Posterior vena cava (tissue), 2 donors: ENCODE measurements around the gene CAMSAP1. TPM values are rescaled to one million over a fixed set of nuclear protein-coding genes. Genes with fewer than 3 reads are reported as not detected.
A peak's percentile ranks its signal among the peaks of the same experiment; 100 is the strongest.
"Not testable (repeated sequence)": the region's sequence is repeated elsewhere in the genome, so short reads cannot be mapped to it uniquely, and the experiment has no call there.

Source experiments
- DNase-seq: peaks from one replicate; pipeline ENCODE4 v3.0.0-alpha.2; 2020; ENCODE audit warnings: low spot score
- intact Hi-C, 2 donors: fragments of 100-400 bp; cut with DNase I; formaldehyde crosslinking; loops; one replicate each; pipeline versions ENCODE4 v1.14.1 to v1.14.2; 2022 to 2023
- total RNA-seq, 2 donors: library from RNA; stranded (reverse); fragmentation: NEBNext Ultra II Directional; extraction: Animal tissue kit (Norgen Biotek cat#: 25700); gene quantifications; one replicate each; pipeline ENCODE4 v1.2.1, GENCODE V29; 2021
- donor health status: DM: yes; HTN: yes; CAD: no.
- donor health status: DM: yes; HTN: yes; CAD: no.

Gene CAMSAP1
- total RNA-seq, 2 donors from 2014 or later = 20.8 to 24.1 TPM

DNA sequence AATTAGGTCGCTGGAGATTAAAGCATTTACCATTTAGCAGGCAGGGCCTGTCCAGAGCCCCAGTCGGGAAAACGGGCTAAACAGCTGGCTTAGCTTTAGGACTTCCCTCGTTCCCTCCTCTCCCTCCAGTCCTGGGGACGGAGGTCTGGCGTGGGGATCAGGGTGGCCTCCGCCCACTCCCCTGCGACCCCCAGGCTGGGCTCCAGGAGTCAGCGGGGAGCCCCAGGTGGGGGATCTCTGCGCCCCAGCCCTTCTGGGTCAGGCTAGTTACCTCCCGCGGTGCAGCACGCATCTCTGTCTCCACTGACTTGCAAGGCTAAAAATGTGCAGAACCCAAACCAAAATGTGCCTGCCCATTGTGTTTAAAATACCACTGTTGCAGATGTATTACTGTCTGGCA is 16.2 kb upstream of the CAMSAP1 start:
- no peak for DNase-seq
- intact Hi-C loops = no loop called here

DNA sequence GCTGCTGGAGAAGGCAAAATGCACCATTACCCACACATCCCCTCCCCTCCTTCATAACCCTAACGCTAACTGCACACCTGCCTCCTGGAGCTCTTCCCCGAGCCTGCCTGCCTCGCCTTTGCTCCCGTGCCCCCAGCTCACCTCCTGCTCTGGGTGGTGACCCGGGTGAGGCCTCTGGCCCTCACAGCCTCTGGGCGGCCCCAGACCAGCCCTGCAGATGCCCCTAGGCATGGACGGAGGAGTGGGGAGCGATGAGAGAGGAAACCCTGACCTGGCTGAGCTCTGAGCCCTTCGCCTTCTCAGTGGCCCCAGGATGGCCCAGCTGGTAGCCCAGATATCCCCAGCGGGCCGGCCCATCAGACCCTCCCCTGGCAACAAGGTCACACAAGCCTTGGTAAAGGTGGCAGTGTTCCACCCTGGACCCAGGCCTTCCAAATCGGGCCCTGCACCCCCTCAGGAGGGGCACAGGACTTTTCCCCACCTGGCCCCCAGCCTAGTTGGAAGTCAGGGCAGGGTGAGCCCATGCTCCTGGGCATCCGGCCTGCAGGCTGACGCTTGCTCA is 14.5 kb upstream of the CAMSAP1 start:
- intact Hi-C loops = no loop called here
- DNase-seq = no peak

DNA sequence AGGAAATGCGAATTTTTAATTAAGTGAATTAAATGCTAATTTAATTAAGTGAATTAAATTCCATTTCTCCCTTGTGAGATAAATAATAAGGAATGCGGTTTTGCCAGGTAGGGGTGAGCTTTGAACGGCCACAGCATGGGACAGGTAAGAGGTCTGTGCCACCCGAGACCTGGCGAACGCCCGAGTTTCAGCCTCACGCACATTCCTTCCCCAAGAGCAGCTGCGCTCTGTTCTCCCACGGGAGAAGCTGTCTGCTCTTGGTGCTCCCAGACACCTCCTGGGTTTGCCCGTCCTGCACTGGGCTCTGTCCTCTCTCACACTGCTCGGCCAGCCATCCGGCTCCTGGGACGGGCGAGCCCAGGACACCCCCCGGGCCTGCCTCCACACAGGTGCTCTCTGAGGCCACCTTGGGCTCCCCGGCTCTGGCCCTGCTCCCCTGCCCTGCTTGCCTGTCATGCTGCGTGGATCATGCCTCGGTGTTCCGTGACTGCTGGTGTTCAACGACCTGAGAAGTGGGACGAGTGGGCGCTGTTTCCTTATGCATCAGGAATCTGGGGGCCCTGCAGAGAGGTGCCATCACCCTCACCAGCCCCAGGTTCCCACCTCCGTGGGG is 13.7 kb upstream of the CAMSAP1 start:
- DNase-seq = peak; percentile 44
- intact Hi-C loops = no loop called here

DNA sequence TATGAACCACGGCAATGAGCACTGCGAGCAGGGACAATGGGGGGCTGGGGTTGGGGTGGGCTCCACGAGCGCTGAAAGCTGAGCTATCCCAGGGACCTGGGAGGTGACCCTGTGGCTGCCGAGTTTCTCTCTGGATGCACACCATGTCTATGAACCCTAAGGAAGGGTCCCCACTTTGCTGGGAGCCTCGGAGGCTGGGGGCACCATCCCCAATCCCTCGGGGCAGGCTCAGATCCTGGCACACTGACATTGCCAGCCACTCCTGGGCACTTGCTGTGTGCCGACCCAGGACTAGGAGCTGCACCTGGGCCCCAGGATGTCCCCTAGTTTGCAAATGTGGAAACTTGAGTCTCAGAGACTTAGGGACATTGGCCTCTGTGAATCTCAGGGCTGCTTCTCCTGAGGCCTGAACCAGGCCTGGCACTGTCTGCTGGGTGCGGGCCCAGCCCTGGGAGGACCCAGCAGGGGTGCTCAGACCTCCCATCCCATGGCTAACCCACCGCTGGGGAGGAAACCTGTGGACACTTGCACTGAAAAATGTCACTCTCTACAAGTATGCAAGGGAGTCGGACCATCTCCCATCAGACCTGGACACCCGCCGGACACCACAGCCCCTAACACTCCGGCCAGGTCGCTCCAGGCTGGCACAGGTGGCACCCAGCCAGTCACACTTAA is 13.0 kb upstream of the CAMSAP1 start:
- DNase-seq = peak; percentile 46
- intact Hi-C loops = no loop called here

DNA sequence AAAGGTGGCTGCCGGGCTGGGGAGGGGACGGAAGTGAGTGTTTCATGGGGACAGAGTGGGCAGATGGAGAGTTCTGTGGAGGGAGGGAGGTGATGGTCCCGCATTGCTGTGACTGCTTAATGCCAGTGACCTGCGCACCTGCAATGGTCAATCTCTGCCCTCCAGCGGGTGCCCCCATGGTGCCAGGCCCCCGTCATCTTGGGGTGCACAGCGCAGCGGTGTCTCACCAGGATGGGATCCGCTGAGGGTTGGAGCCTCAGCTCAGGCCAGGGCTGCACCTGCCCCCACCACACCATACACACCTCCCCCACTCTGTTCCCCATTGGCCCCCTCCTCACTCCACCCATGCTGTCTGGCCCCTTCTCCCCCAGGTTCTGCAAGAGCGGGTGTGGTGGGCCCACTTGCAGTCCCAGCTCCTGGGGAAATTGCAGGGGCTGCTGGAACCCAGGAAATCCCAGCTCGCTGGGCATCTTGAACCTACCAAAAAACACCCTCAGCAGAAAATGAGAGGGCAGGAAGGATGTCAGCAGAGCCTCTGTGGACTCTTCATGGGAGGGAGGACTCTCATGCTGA is 12.1 kb upstream of the CAMSAP1 start:
- intact Hi-C loops = no loop called here
- peak; percentile 40 for DNase-seq

DNA sequence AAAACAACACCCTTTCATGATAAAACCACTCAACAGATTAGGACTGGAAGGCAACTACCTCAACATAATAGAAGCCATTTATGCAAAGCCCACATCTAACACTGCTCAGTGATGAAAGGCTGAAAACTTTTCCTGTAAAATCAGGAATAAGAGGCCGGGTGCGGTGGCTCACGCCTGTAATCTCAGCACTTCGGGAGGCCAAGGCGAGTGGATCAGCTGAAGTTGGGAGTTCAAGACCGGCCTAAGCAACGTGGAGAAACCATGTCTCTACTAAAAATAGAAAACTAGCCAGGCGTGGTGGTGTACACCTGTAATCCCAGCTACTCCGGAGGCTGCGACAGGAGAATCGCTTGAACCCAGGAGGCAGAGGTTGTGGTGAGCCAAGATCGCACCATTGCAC is 8.9 kb upstream of the CAMSAP1 start:
- peak; percentile 31 for DNase-seq
- intact Hi-C loops = not testable (repeated sequence)

DNA sequence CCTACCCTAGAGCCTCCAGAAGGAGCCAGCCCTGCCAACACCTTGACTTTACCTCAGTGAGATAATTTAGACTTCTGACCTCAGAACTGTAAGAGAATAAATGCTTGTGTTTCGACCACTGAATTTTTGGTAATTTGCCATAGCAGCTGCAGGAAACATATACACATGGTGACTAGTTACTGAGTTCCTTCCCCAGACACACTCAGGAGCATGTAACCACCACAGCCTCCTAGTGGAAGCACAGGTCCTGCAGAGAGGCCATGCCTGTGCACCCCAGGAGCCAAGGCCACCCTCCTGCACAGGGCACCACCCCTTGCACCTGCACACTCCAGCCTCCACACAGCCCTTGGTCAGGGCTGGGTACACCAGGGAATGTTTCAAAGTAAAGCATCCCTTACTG is 7.6 kb upstream of the CAMSAP1 start:
- DNase-seq = peak; percentile 64
- intact Hi-C loops = no loop called here

DNA sequence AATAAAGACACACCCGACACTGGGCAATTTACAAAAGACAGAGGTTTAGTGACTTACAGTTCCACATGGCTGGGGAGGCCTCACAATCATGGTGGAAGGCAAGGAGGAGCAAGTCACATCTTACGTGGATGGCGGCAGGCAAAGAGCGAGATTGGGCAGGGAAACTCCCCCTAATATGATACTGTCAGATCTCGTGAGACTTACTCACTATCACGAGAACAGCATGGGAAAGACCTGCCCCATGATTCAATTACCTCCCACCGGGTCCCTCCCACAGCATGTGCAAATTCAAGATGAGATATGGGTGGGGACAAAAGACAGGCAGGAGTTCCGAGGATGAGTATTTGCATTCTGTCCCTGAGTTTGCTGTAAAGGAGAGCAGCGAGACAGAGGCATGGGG is 3.9 kb upstream of the CAMSAP1 start:
- intact Hi-C loops, DNase-seq: not testable (repeated sequence)

DNA sequence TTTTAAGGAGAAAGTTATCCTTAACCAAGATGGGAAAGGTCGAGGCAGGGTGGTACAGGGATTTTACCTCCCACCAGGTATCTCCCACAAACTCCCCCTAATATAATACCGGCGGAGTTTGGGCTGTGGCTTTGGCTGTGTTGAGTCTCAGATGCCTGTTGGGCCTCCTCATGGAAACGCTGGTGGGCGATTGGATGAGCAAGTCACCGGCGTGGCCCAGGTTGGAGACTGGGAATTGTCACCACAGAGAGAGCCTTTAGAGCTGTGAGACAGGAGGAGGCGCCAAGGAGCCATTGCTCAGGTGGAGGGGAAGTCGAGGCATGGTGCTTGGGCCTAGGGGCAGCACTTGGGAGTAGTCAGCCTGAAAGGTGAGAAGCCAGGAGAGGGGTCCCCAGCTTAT is 3.4 kb upstream of the CAMSAP1 start:
- intact Hi-C loops = no loop called here
- DNase-seq = peak; percentile 69

DNA sequence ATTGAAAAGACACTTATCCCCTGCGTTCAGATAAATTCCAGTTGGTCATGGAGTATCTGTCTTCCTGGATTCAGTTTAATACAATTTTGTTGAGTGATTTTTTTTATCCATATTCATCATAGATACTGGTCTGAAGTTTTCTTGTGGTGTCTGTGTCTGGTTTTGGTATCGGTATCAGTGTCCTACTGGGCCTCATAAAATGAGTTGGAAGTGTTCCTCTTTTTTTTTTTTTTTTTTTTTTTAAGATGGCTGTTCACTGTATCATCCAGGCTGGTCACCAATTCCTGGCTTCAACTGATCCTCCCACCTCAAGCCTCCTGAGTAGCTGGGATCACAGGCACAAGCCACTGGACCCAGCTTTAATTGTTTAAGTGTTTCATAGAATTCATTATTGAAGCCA is 2.9 kb upstream of the CAMSAP1 start:
- intact Hi-C loops = no loop called here
- peak; percentile 4 for DNase-seq

DNA sequence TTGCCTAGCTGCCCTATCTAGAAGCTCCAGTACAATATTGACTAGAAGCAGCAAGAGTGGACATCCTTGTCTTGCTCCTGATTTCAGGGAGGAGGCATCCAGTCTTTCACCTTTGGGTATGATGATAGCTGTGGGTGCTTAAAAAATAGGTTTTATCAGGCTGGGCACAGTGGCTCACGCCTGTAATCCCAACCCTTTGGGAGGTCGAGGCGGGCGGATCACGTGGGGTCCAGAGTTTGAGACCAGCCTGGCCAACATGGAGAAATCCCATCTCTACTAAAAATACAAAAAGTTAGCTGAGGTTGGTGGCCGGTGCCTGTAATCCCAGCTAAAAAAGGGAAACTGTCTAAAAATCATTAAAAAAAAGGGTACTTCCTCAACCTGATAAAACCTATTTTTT is 2.0 kb upstream of the CAMSAP1 start:
- intact Hi-C loops = no loop called here
- DNase-seq = no peak

DNA sequence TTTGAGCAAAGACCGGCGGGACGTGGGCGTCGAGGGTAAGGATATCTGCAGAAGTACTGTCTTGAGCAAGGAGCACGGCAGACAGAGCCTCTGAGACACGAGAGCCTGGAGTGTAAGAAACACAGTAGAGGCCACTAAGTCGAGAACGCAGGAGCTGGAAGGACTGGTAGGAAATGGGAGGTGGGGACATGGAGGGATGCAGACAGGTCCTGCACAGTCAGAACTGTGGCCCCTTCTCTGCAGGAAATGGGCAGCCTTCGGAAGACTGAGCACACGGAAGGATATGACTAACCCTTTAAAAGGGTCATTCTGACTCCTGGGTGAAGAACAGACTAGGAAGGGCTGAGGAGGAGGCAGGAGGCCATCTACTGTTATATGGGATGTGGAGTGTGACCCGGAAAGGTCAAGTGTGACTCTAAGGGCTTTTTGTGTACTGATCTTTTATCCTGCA is 1.4 kb upstream of the CAMSAP1 start:
- DNase-seq = no peak
- intact Hi-C loops = no loop called here

DNA sequence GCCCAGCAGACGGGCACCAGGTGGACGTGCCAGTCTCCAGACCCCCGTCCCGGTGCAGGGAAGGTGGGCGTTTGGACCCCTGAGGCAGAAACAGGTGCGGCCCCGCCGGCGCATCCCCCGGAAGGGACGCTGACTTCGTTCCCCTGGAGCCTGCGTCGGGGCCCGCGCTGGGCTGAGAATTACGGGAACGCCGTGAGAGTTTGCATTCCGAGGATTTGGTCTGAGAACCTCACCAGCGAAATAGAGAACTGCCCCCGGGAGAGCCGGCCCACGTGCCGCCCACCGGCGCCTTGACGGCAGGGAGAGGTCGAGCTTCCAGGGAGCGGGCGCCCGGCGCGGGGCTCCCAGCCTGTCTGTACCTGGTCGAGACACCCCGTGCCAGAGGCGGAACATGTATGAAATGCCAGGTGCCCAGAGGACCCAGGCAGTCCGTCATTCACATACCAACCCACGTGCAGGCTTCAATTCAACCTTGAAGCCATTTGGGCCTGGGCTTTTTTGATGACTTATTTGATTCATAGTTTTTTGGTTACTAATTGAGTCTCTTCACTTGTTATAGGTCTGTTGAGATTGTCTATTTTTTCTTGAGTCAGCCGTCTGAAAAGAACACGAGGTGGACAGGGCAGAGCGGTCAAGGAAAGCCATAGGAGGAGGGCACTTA is 877 bp upstream of the CAMSAP1 start:
- intact Hi-C loops = no loop called here

DNA sequence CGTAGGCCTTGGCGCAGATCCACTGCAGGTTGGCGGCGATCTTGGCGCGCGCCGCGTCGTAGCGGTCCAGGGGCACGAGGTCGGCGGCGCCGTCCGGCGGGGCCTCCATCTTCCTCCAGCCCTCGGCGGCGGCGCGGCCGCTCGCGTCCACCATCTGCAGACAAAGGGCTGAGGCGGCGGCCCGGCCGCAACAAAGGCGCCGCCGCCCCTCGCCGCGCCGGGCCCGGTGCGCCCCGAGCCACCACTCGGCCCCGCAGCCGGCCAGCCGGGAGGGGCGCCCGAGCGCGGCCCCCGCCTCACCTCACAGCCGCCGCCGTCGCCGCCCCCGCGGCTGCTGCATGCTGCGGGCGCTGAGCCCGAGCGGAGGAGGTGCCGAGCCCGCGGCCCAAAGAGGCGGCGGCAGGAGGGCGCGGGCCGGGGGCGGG is 328 bp downstream of the CAMSAP1 start:
- intact Hi-C loops = no loop called here
- no peak for DNase-seq

More for the DNA sequence above, 877 bp upstream of the CAMSAP1 start:
- no peak for DNase-seq

DNA sequence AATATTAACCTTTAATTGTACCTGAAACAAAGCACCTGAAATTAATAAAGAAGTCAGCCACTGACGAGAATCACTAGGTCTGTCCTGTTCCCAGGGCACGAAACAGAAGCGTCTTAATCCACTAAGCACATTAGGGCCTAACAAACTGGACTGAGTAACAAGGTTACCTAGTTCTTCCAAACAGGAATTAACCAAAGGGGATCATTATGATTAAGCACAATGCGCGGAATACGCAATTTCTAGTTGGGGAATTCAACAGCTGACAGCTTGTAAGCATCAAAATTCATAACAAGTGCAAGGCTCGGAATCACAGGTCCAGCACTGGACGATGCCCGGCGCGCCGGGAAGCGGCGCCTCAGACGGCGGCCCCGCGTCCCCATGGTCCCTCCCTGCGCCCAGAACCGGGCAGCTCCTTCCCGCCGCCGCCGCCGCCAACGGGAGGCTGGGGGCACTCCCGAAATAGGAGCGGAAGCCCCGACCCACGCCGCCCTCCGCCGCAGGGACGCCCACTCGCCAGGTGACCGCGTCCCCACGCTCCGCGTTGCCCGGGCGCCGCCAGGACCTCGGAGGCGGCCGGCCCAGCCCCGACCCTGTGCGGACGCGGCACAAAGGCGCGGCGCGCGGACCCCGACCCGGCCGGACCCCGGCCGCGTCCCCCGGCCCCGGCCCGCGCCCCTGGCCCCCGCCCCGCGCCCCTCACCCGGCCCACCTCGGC is 898 bp downstream of the CAMSAP1 start:
- intact Hi-C loops = no loop called here
- DNase-seq = no peak

DNA sequence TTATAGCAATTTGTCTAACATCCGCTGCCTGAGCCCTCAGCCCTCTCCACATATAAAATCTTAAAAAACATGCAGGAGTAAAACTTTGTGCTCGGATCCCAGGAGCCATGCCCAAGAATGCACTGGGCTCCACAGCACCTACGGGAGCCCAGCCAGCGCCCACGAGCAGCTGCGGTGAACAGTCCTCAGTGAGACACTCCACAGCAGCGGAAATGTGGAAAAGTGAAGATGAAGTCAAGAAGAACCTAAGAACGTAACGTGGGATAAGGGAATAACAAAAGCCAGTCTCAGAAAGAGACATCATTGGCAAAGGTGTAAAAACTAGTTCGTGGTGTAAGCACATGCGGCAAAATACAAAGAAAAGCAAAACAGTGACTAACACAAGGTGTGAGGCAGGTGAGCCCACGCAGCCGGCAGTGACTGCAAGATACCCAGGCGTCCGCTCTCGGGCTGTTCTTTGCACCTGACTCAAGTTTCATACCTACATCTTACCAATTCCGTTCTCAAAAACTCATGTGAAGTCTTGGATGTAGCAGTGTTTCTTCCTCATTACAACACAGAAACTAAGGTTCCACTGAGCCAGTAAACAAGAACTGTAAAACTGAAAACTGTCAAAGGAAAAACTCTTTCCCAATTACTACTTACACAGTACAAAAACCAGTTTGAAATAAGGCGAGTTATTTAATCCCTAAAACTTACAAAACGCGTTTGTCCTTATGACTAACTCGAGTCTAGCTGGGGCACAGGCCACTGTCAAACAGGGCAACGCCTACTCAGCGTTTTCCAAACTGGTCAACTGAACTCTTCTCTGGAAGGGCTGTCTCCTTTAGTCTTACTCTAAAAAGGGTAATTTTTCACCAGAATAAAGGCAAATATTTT is 1.7 kb downstream of the CAMSAP1 start:
- intact Hi-C loops = no loop called here
- no peak for DNase-seq

DNA sequence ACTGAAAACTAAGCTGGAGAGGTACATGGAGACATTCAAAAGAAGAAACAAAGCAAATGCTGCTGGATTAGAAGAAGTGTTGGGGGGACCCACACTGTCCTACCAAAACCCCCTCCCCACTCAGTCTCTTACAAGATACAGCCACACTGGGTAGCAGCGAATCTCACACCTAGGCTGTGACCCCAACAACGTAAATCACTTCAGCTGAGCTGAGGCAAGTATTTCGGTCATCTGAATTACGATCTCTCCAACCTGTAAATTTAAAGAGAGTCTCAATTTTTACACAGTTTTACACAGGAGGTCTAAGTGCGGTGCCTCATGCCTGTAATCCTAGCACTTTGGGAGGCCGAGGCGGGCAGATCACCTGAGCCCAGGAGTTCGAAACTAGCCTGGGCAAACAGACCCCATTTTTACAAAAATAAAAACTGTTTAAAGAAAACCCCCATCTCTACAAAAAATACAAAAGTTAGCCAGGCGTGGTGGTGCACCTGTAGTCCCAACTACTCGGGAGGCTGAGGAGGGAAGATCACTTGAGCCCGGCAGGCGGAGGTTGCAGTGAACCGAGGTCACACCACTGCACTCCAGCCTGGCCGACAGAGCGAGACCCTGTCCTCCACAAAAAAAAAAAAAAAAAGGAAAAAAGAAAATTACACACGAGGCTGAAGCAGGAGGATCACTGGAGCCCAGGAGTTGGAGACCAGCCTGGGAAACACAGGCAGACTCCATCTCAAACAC is 3.4 kb downstream of the CAMSAP1 start:
- intact Hi-C loops = no loop called here
- no peak for DNase-seq

DNA sequence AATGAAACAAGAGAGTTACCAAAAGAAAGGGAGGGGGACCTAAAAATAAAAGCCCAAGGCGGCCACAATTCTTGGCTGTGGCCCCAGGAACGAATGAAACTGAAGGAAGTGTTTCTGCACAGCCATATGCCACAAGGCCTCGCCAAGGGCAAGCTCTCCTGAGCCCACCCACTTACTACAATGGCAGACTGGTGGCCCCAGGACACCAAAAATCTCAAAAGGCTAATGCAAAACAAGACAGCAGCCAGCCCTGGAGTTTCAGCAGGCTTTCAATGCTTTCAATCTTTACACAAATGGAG is 4.0 kb downstream of the CAMSAP1 start:
- intact Hi-C loops = no loop called here
- no peak for DNase-seq
